BE2C (cell line): ENCODE results near the gene HORMAD2.

Experiments
- DNase-seq: peaks from one replicate; pipeline ENCODE4 v3.0.0-alpha.2; 2020
- H3K27me3 ChIP-seq: fragments of 250-450 bp; sonication (Bioruptor Pico); 2 replicates; pipeline ENCODE4 v1.5.1; 2020; ENCODE audit warnings: mild to moderate bottlenecking
- H3K36me3 ChIP-seq: fragments of 250-450 bp; sonication (Bioruptor Pico); 2 replicates; pipeline ENCODE4 v1.5.1; 2020; ENCODE audit warnings: mild to moderate bottlenecking
- H3K4me1 ChIP-seq: fragments of 250-450 bp; sonication (Bioruptor Pico); 2 replicates; pipeline ENCODE4 v1.5.1; 2020
- H3K4me3 ChIP-seq: 2 replicates; pipeline ENCODE4 v1.5.1; 2011; ENCODE audit warnings: low read depth, low read length
- H3K9me3 ChIP-seq: fragments of 250-450 bp; sonication (Bioruptor Pico); 2 replicates; pipeline ENCODE4 v1.5.1; 2020
- CTCF ChIP-seq: IDR thresholded peaks from 2 replicates; pipeline ENCODE4 v1.5.1; 2012; ENCODE audit warnings: mild to moderate bottlenecking, low read depth, low read length

The HORMAD2 gene

GRCh38 chr22:30219049-30219654 is 138.9 kb downstream of the HORMAD2 start:
- no peak for TF ChIP-seq CTCF
- DNase-seq = no peak
- Histone ChIP-seq H3K36me3 (no peaks in the 10 kb centered on the region), H3K27me3 (no peaks in the 10 kb centered on the region; the same call in 1 of the 2 replicates), H3K4me3 (no peak overlapping the region), H3K4me1 (no peaks in the 10 kb centered on the region), H3K9me3 (no peaks in the 10 kb centered on the region)

- DNase-seq = no peak
- Histone ChIP-seq H3K9me3 (no peaks in the 10 kb centered on the region), H3K4me3 (no peak overlapping the region), H3K4me1 (no peaks in the 10 kb centered on the region), H3K27me3 (no peaks in the 10 kb centered on the region; the same call in 1 of the 2 replicates), H3K36me3 (no peaks in the 10 kb centered on the region)
- TF ChIP-seq CTCF = no peak
These were observed 139.5 kb downstream of the HORMAD2 start for GRCh38 chr22:30219668-30220278.

- TF ChIP-seq CTCF = no peak
- Histone ChIP-seq H3K27me3 (no peaks in the 10 kb centered on the region; the same call in 1 of the 2 replicates), H3K36me3 (no peaks in the 10 kb centered on the region), H3K4me1 (no peaks in the 10 kb centered on the region), H3K9me3 (no peaks in the 10 kb centered on the region), H3K4me3 (no peak overlapping the region)
- DNase-seq = no peak
These were observed 140.2 kb downstream of the HORMAD2 start for GRCh38 chr22:30220338-30221012.

- no peaks in the 10 kb centered on the region for H3K9me3 ChIP-seq
- DNase-seq = no peak
- H3K4me3 ChIP-seq = no peak overlapping the region
- no peaks in the 10 kb centered on the region for H3K36me3 ChIP-seq
- no peak for TF ChIP-seq CTCF
- H3K27me3 ChIP-seq = no peaks in the 10 kb centered on the region; the same call in 1 of the 2 replicates
- H3K4me1 ChIP-seq = no peaks in the 10 kb centered on the region
These were observed 141.1 kb downstream of the HORMAD2 start for GRCh38 chr22:30221121-30221992.

- Histone ChIP-seq H3K4me1 (no peaks in the 10 kb centered on the region), H3K27me3 (no peaks in the 10 kb centered on the region; the same call in 1 of the 2 replicates)
These were observed 142.1 kb downstream of the HORMAD2 start for GRCh38 chr22:30222321-30222720.

More at GRCh38 chr22:30222321-30222720, 142.1 kb downstream of the HORMAD2 start:
- Histone ChIP-seq H3K36me3 (no peaks in the 10 kb centered on the region), H3K4me3 (no peak overlapping the region), H3K9me3 (no peaks in the 10 kb centered on the region; the same call in 1 of the 2 replicates)
- no peak for TF ChIP-seq CTCF
- no peak for DNase-seq
